Sigmoid colon (tissue), 3 donors: ENCODE results near the gene CCSAP.

Experiments used
- POLR2A ChIP-seq, 2 donors: fragments of 450-650 bp; IDR thresholded peaks; one replicate each; pipeline ENCODE4 v1.6.1; 2016; ENCODE audit warnings: antibody characterized with exemption in 2 of 2, mild to moderate bottlenecking in 2 of 2, moderate library complexity in 2 of 2
- TF ChIP-seq, protein P1 (sequence below), 4 experiments: fragments of 450-650 bp in 3 of 4; fragments of 200-600 bp in 1 of 4; IDR thresholded peaks; one replicate each; pipeline ENCODE4 v1.5.1; 2016 to 2019; ENCODE audit warnings: antibody characterized with exemption in 4 of 4, mild to moderate bottlenecking in 3 of 4, moderate library complexity in 2 of 4

- TF ChIP-seq POLR2A (IDR thresholded peaks at IDR 0.05): no peak
- TF ChIP-seq, protein P1, sequence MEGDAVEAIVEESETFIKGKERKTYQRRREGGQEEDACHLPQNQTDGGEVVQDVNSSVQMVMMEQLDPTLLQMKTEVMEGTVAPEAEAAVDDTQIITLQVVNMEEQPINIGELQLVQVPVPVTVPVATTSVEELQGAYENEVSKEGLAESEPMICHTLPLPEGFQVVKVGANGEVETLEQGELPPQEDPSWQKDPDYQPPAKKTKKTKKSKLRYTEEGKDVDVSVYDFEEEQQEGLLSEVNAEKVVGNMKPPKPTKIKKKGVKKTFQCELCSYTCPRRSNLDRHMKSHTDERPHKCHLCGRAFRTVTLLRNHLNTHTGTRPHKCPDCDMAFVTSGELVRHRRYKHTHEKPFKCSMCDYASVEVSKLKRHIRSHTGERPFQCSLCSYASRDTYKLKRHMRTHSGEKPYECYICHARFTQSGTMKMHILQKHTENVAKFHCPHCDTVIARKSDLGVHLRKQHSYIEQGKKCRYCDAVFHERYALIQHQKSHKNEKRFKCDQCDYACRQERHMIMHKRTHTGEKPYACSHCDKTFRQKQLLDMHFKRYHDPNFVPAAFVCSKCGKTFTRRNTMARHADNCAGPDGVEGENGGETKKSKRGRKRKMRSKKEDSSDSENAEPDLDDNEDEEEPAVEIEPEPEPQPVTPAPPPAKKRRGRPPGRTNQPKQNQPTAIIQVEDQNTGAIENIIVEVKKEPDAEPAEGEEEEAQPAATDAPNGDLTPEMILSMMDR (IDR thresholded peaks at IDR 0.05): no peak
Measured at GRCh38 chr1:229284887-229285286, 58.0 kb downstream of the CCSAP start.
